ENCODE measurements around the gene GLG1.
"Not testable (repeated sequence)": the region's sequence is repeated elsewhere in the genome, so short reads cannot be mapped to it uniquely, and the experiment has no call there.

Gene GLG1

GRCh38 chr16:74412138-74412774 lies 194.7 kb downstream of the GLG1 start:
- H3K27ac Mint-ChIP-seq; H3K4me3 Mint-ChIP-seq; H3K4me1 Mint-ChIP-seq; H3K27me3 Mint-ChIP-seq (ENCODE audit: low read depth); H3K36me3 Mint-ChIP-seq (ENCODE audit: low read depth); H3K9me3 Mint-ChIP-seq: not testable (repeated sequence)

DNA sequence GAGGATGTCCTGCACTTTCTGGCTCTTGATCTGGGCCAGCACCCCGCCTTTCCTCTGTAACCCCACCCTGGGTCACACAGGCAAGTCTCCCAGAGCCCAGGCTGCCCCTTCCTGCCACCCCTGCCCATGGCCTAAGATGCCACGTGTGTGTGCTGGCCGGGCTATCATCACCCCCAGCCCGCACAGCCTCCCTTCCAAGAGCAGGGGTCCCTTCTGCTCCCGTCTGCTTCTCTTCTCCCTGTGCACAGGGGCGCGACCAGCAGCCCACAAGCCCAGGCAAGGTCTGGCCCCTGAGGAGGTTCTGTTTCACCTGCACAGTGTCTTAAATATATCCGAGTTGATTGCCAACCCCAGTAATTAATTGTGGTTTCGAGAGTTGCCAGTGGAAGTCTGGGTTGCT lies 195.9 kb downstream of the GLG1 start:
- H3K4me1 Mint-ChIP-seq; H3K9me3 Mint-ChIP-seq; H3K4me3 Mint-ChIP-seq; H3K27ac Mint-ChIP-seq; H3K36me3 Mint-ChIP-seq (ENCODE audit: low read depth); H3K27me3 Mint-ChIP-seq (ENCODE audit: low read depth): not testable (repeated sequence)

DNA sequence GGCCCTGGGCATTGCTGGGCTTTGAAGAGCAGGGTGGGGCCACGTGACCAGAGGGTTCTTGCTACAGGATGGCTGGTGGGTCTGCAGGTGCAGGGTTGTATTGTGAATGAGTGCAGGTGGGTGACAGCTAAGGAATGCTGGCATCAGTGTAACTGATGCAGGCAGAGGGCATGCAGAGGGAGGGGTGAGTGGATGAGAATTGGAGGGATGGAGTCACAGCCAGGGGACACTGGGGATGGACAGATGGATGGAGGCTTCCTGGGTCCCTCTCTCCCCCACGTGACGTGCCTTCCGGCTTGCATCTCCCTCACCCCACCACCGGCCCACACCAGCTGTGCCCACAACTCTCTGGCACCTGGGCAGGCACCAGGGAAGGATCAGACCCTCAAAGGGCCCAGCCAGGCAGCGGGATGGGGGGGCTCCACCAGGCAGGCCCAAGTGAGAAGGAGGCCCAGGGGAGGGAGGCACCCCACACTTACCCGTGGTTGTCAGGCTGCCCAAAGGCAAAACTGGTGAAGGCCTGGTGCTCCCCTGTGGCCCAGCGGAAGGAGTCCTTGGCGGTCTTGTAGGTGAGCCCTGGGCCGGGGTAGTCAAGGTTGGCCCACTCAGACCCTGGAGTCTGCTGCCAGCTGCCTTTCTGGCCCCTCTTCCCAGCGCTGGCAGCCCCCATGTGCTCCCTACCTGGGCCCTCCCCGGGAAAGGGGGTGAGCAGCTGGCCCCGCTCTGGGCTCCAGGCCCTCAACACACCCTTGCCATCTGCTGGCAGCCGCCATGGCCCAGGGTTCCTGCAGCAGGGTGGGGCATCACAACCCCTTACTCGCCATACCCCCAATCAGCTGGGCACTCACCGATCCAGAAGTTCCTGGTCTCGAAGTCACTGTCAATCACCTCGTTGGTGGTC lies 196.6 kb downstream of the GLG1 start:
- H3K36me3 Mint-ChIP-seq (ENCODE audit: low read depth); H3K27me3 Mint-ChIP-seq (ENCODE audit: low read depth); H3K27ac Mint-ChIP-seq; H3K4me3 Mint-ChIP-seq; H3K9me3 Mint-ChIP-seq; H3K4me1 Mint-ChIP-seq: not testable (repeated sequence)

DNA sequence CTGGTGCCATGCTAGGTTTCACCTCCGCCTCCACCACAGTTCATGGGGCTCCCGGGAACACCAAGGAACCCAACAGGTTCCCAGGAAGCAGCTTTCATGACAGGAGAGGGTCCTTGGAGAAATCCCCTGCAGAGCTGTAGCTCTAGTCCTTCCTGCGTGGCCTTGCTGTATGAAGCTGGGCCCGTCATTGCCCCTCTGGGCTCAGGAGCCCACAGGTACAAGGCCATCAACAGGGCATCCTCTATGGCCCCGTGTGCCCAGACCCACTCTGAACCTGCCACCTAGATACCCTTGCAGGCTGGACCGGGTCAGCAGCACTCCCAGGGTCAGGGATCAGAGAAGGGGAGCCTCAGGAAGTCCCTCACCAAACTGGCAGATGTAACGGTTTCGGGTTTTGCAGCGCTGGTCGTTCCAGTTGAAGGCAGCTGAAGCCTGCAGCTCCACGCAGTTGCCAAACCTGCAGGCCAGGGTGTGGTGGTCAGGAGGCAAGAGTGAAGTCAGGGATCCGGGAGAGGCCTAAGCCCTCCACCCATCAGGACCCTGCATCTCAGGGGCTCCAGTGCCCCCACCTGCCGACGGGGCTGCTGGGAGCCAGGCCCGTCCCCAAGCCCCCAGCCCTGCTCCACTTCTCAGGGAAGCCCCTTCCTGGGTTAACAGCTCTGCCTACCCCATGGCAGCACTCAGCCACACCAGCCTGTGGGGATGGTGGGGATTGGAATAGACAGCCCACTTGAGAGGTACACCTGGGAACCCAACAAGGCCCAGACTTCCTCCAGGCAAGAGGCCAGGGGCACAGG lies 197.5 kb downstream of the GLG1 start:
- H3K4me3 Mint-ChIP-seq; H3K36me3 Mint-ChIP-seq (ENCODE audit: low read depth); H3K4me1 Mint-ChIP-seq; H3K27me3 Mint-ChIP-seq (ENCODE audit: low read depth); H3K27ac Mint-ChIP-seq; H3K9me3 Mint-ChIP-seq: not testable (repeated sequence)

DNA sequence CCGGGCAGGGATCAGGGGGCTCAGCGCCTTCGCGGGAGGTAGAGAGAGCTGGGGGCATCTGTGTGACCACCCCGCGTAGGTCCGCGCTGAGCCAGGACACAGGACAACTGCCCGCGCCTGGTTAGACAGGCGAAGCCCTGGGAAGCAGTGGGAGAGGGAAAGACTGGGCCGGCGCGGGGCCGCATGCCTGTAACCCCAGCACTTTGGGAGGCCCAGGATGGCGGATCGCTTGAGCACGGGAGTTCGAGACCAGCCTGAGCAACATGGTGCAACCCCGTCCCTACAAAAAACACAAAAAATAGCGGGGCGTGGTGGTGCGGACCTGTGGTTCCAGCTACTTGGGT lies 199.6 kb downstream of the GLG1 start:
- not testable (repeated sequence) for H3K9me3 Mint-ChIP-seq; H3K27ac Mint-ChIP-seq; H3K27me3 Mint-ChIP-seq (ENCODE audit: low read depth); H3K4me1 Mint-ChIP-seq; H3K4me3 Mint-ChIP-seq; H3K36me3 Mint-ChIP-seq (ENCODE audit: low read depth)

DNA sequence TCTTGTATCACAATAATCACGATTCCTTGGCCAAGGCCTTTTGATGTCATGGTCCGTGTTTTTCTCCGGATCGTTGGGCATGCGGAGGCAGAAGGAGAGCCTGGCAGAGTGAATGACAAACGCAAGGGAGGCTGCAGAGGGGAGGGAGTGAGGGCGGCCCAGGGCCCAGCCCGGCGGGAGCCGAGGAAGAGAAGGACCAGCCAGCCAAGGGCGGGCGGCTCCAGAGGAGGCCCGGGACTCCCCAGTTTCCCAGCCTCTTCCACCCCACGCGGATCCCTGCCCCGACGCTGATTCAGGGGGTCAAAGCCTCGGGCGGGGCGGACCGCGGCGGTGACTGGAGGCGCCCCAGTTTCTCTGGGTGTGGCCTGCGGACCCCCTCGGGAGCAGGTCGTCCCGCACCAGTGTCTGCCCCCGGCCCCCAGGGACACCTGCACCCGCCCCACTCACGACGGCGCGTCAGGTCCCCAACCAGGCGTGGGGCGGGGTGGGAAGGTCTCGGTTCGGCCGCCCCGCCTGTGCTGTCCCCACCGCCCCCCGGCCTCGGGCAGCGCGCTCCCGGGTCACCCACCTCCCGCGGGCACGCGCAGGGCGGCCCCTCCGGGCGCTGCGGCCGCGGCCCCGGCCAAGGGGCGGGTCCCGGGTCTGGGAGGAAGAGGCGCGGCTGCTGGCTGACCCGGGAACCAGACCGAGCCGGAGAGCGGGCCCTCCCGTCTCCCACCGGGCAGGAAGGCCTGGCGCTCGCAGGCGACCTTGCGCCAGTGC lies 200.1 kb downstream of the GLG1 start:
- H3K9me3 Mint-ChIP-seq; H3K27ac Mint-ChIP-seq; H3K36me3 Mint-ChIP-seq (ENCODE audit: low read depth); H3K4me1 Mint-ChIP-seq; H3K4me3 Mint-ChIP-seq; H3K27me3 Mint-ChIP-seq (ENCODE audit: low read depth): not testable (repeated sequence)

DNA sequence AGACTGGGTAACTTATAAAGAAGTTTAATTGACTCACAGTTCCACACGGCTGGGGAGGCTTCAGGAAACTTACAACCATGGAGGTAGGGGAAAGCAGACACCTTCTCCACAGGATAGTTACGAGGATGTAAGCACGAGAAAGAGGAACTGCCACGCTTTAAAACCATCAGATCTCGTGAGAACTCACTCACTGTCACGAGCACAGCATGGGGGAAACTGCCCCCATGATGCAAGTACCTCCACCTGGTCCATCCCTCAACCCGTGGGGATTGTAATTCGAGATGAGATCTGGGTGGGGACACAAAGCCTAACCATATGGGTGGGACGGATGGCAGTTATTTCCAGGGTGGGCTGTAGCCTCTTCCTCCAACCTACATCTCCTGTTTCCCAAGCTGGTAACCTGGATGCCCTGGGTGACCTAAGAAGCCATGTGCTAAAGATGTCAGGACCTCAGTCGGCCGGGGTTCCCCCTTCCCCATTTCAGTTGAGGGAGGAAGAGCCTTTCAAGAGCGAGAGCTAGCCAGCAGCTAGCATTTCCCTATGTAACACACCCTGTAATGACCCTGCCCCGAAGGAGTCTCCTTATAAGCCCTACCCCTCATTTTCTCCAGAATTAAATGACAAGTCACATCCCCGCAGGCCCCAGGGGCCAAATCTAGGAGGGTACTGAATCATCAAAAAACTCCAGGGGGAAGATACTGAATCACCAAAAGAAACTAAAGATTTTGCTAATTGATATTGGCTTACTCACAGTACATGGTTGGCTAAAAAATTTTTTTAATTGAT lies 202.6 kb downstream of the GLG1 start:
- not testable (repeated sequence) for H3K9me3 Mint-ChIP-seq; H3K27ac Mint-ChIP-seq; H3K36me3 Mint-ChIP-seq (ENCODE audit: low read depth); H3K27me3 Mint-ChIP-seq (ENCODE audit: low read depth); H3K4me3 Mint-ChIP-seq; H3K4me1 Mint-ChIP-seq

DNA sequence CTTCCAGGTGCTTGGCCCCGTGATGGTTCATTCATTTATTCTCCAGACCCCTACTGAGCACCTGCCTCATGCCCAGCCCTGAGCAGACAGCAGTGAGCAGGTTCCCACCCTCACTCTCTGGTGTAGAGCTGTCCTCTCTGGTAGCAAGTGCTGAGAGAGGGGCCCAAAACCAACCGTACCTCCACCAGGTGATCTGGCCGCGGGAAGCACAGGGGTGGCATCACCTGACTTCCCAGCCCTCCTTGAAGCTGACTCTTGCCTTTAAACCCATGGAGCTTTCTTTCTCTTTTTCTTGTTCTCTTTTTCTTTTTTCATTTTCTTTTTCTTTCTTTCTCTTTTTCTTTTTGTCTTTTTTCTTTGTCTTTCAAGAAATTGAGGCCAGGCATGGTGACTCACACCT lies 206.7 kb downstream of the GLG1 start:
- H3K27ac Mint-ChIP-seq; H3K9me3 Mint-ChIP-seq; H3K27me3 Mint-ChIP-seq (ENCODE audit: low read depth); H3K4me3 Mint-ChIP-seq; H3K36me3 Mint-ChIP-seq (ENCODE audit: low read depth): not testable (repeated sequence)
- H3K4me1 Mint-ChIP-seq: peaks cover 10% of the 10 kb centered on the region

GRCh38 chr16:74398212-74398895 lies 208.6 kb downstream of the GLG1 start:
- peak overlapping the region in 2 of 3 experiments; percentile 78 to 83 for H3K27ac Mint-ChIP-seq
- not testable (repeated sequence) for H3K36me3 Mint-ChIP-seq (ENCODE audit: low read depth); H3K4me3 Mint-ChIP-seq; H3K9me3 Mint-ChIP-seq; H3K27me3 Mint-ChIP-seq (ENCODE audit: low read depth)
- peaks cover 10% of the 10 kb centered on the region for H3K4me1 Mint-ChIP-seq
